A549 (cell line): ENCODE data around the gene PPP2R2C. TPM values are rescaled to one million over a fixed set of nuclear protein-coding genes. Genes with fewer than 3 reads are reported as not detected.

ENCODE experiments used
- ATAC-seq, 2 experiments: fragments of 200-7000 bp in 1 of 2; fragments of >200 bp in 1 of 2; cut with Nextera tagmentation in 1 of 2; cut with Tn5 transposase in 1 of 2; 3 replicates each; pipeline versions ENCODE4 v1.8.0 to v1.9.1; 2018 to 2020; ENCODE audit warnings: mild to moderate bottlenecking in 1 of 2, moderate library complexity in 1 of 2
- CTCF ChIA-PET: fragments of 300-600 bp; sonication (Branson Sonifier 250); formaldehyde crosslinking; extraction: SDS; loops from one replicate; lab custom pipeline; 2021; ENCODE audit warnings: antibody characterized with exemption, inconsistent platforms; lab: Yijun Ruan, JAX
- POLR2A ChIA-PET: fragments of 350-600 bp; formaldehyde crosslinking; extraction: SDS; loops from one replicate; lab custom pipeline; 2021; ENCODE audit warnings: antibody characterized with exemption, inconsistent platforms; lab: Yijun Ruan, JAX
- DNase-seq, 2 experiments: peaks; one replicate each; pipeline versions ENCODE4 v3.0.0 to v3.0.0-alpha.2; 2011 to 2016; ENCODE audit warnings: low read depth in 1 of 2, low spot score in 1 of 2
- FAIRE-seq: peaks from 2 replicates; lab custom pipeline; 2011; peaks lifted over from hg19 to GRCh38; lab: Jason Lieb, UNC
- H3K27ac ChIP-seq, 2 experiments: fragments of >200 bp; sonication (Bioruptor Twin); formaldehyde crosslinking; 3 replicates each; pipeline ENCODE4 v1.5.1; 2016 to 2017
- H3K4me1 ChIP-seq: fragments of >200 bp; sonication (Bioruptor Twin); formaldehyde crosslinking; 3 replicates; pipeline ENCODE4 v1.6.1; 2016
- H3K4me2 ChIP-seq: fragments of >200 bp; sonication (Bioruptor Twin); formaldehyde crosslinking; 3 replicates; pipeline ENCODE4 v1.6.1; 2016
- H3K4me3 ChIP-seq: fragments of >200 bp; sonication (Bioruptor Twin); formaldehyde crosslinking; 3 replicates; pipeline ENCODE4 v1.5.1; 2016
- H3K9me3 ChIP-seq: fragments of >200 bp; sonication (Bioruptor Twin); formaldehyde crosslinking; 3 replicates; pipeline ENCODE4 v1.6.1; 2016
- ATOH8 ChIP-seq: fragments of 250-450 bp; sonication (Bioruptor Pico); IDR thresholded peaks from 2 replicates; pipeline ENCODE4 v1.5.0; 2020; ENCODE audit warnings: low read depth, mild to moderate bottlenecking, moderate library complexity
- CBX2 ChIP-seq: fragments of 200-600 bp; sonication (generic); IDR thresholded peaks from 2 replicates; pipeline ENCODE4 v1.6.1; 2016; ENCODE audit warnings: low read depth, mild to moderate bottlenecking, borderline replicate concordance
- CEBPB ChIP-seq, 2 experiments: fragments of >200 bp in 1 of 2; sonication (Bioruptor Twin) in 1 of 2; formaldehyde crosslinking in 1 of 2; IDR thresholded peaks; 2 replicates each; pipeline ENCODE4 v1.6.1; 2012 to 2016
- CTCF ChIP-seq: fragments of >200 bp; sonication (Bioruptor Twin); formaldehyde crosslinking; IDR thresholded peaks from 3 replicates; pipeline ENCODE4 v1.5.1; 2016
- E2F6 ChIP-seq: IDR thresholded peaks from 2 replicates; pipeline ENCODE4 v1.6.1; 2012; ENCODE audit warnings: low read depth, borderline replicate concordance
- ELK1 ChIP-seq: fragments of 150-350 bp; IDR thresholded peaks from 2 replicates; pipeline ENCODE4 v1.6.1; 2014; ENCODE audit warnings: low read depth, mild to moderate bottlenecking, low read length
- FOSB ChIP-seq: fragments of 250-450 bp; sonication (Bioruptor Pico); IDR thresholded peaks from 2 replicates; pipeline ENCODE4 v1.5.0; 2020; ENCODE audit warnings: mild to moderate bottlenecking, moderate library complexity
- HOXB13 ChIP-seq: fragments of 250-450 bp; sonication (Bioruptor Pico); IDR thresholded peaks from 2 replicates; pipeline ENCODE4 v1.5.0; 2020; ENCODE audit warnings: low read depth, mild to moderate bottlenecking, moderate library complexity
- HOXB5 ChIP-seq: fragments of 250-450 bp; sonication (Bioruptor Pico); IDR thresholded peaks from 2 replicates; pipeline ENCODE4 v1.5.0; 2020; ENCODE audit warnings: mild to moderate bottlenecking, moderate library complexity
- KDM1A ChIP-seq: fragments of 200-600 bp; sonication (generic); IDR thresholded peaks from 2 replicates; pipeline ENCODE4 v1.6.1; 2016; ENCODE audit warnings: low read depth, mild to moderate bottlenecking
- KDM5A ChIP-seq: fragments of 200-600 bp; sonication (generic); IDR thresholded peaks from 2 replicates; pipeline ENCODE4 v1.6.1; 2016; ENCODE audit warnings: antibody characterized with exemption, mild to moderate bottlenecking
- MAFK ChIP-seq: fragments of 450-650 bp; IDR thresholded peaks from 2 replicates; pipeline ENCODE4 v1.6.1; 2014; ENCODE audit not compliant: partially characterized antibody
- NPAS2 ChIP-seq: fragments of 250-450 bp; sonication (Bioruptor Pico); IDR thresholded peaks from 2 replicates; pipeline ENCODE4 v1.8.0; 2022; ENCODE audit warnings: mild to moderate bottlenecking, moderate library complexity, borderline replicate concordance
- POLR2AphosphoS2 ChIP-seq: conservative IDR thresholded peaks from 2 replicates; pipeline ENCODE4 v1.6.1; 2012; ENCODE audit warnings: low read length, improper control_type of control experiment, inconsistent platforms
- RAD21 ChIP-seq, 2 experiments: fragments of >200 bp in 1 of 2; sonication (Bioruptor Twin) in 1 of 2; formaldehyde crosslinking in 1 of 2; IDR thresholded peaks in 1 of 2; conservative IDR thresholded peaks in 1 of 2; 2 replicates in 1 of 2; 3 replicates in 1 of 2; pipeline ENCODE4 v1.6.1; 2012 to 2018; ENCODE audit warnings: inconsistent platforms in 1 of 2
- SMC3 ChIP-seq: fragments of >200 bp; sonication (Bioruptor Twin); formaldehyde crosslinking; IDR thresholded peaks from 3 replicates; pipeline ENCODE4 v1.6.1; 2018; ENCODE audit warnings: inconsistent platforms
- TP53 ChIP-seq: fragments of 250-450 bp; sonication (Bioruptor Pico); IDR thresholded peaks from 2 replicates; pipeline ENCODE4 v1.5.0; 2021; ENCODE audit warnings: mild to moderate bottlenecking, moderate library complexity
- ZFP36 ChIP-seq: fragments of 450-650 bp; IDR thresholded peaks from 2 replicates; pipeline ENCODE4 v1.6.1; 2014; ENCODE audit warnings: borderline replicate concordance; ENCODE audit not compliant: partially characterized antibody
- ZSCAN20 ChIP-seq: fragments of 250-450 bp; sonication (Bioruptor Pico); IDR thresholded peaks from 2 replicates; pipeline ENCODE4 v1.8.0; 2022; ENCODE audit warnings: mild to moderate bottlenecking, moderate library complexity
- WGBS: methylation state at CpG from one replicate; pipeline ENCODE4 v1.1.6; 2017; ENCODE audit errors: missing lambda C conversion rate; 5-methylcytosine and 5-hydroxymethylcytosine counted together
- polyA plus RNA-seq, 4 experiments: library from polyadenylated mRNA; depleted of rRNA in 3 of 4; stranded (reverse); fragments of >200 nt; fragmentation: RNase III in 1 of 4; extraction: RNeasy Plus Mini Kit Qiagen cat#74134 plus additional on column Dnase treatment in 1 of 4; gene quantifications; 2 replicates in 3 of 4; 3 replicates in 1 of 4; pipeline ENCODE4 v1.2.3, GENCODE V29; 2011 to 2017

The PPP2R2C gene
- polyA plus RNA-seq, 2 of the 4 experiments (the other 2 are of a cell fraction) = 23.9 to 29.4 TPM

GRCh38 chr4:6329478-6330383, 142.7 kb downstream of the PPP2R2C start:
- ATAC-seq (no peak), DNase-seq (no peak), FAIRE-seq (no peak)
- CTCF ChIA-PET = interaction anchor here (0.8 to 13.8 kb wide), 17 partner anchors 8 to 331 kb away, joined by 3 to 408 read pairs (median 6); no protein-coding TSS in a partner anchor
- Histone ChIP-seq H3K4me1 (no peaks in the 10 kb centered on the region), H3K9me3 (no peaks in the 10 kb centered on the region), H3K4me3 (no peak overlapping the region), H3K27ac (no peak overlapping the region), H3K4me2 (no peak overlapping the region)
- WGBS = 93% methylated on average over 14 of the region's 28 CpGs
- POLR2A ChIA-PET = no interaction called here
- no peak for TF ChIP-seq CBX2
- TF ChIP-seq POLR2AphosphoS2 = no peak
- TF ChIP-seq CEBPB (IDR thresholded peaks at IDR 0.05) = no peak
- TF ChIP-seq ZSCAN20 (CRISPR knock-in tag) = no peak

GRCh38 chr4:6328526-6328925, 143.9 kb downstream of the PPP2R2C start:
- 74% methylated on average over 7 of the region's 8 CpGs for WGBS
- DNase-seq (no peak), ATAC-seq (no peak), FAIRE-seq (no peak)
- ChIA-PET POLR2A (no interaction called here), CTCF (interaction anchor here (1.0 to 13.8 kb wide), 13 partner anchors 9 to 330 kb away, joined by 3 to 408 read pairs (median 5); no protein-coding TSS in a partner anchor)
- no peak for TF ChIP-seq KDM1A
- no peak for TF ChIP-seq POLR2AphosphoS2
- no peak for TF ChIP-seq KDM5A
- TF ChIP-seq HOXB5 (CRISPR knock-in tag) = no peak
- TF ChIP-seq FOSB = no peak
- no peaks in the 10 kb centered on the region for H3K9me3 ChIP-seq
- no peak overlapping the region for H3K27ac ChIP-seq
- H3K4me1 ChIP-seq = no peaks in the 10 kb centered on the region
- no peak overlapping the region for H3K4me2 ChIP-seq
- H3K4me3 ChIP-seq = no peak overlapping the region

GRCh38 chr4:6327220-6327917, 145.0 kb downstream of the PPP2R2C start:
- no peak for FAIRE-seq
- Histone ChIP-seq H3K4me3 (no peak overlapping the region), H3K4me1 (no peaks in the 10 kb centered on the region), H3K4me2 (no peak overlapping the region), H3K27ac (no peak overlapping the region), H3K9me3 (no peaks in the 10 kb centered on the region)
- ChIA-PET POLR2A (no interaction called here), CTCF (interaction anchor here (0.5 to 13.8 kb wide), 36 partner anchors 9 to 333 kb away, joined by 3 to 408 read pairs (median 4); partner anchors contain the start of gene WFS1)
- WGBS = 20% methylated on average over 12 of the region's 21 CpGs
- peak; percentile 60 to 89 for ATAC-seq
- TF ChIP-seq FOSB = no peak
- peak; percentile 75 for TF ChIP-seq SMC3
- TF ChIP-seq CTCF = peak; percentile 72
- TF ChIP-seq NPAS2 (CRISPR knock-in tag) = no peak
- peak; percentile 82 for TF ChIP-seq RAD21 (conservative IDR thresholded peaks at IDR 0.05 in 1 of 2, IDR thresholded peaks at IDR 0.05 in 1 of 2)
- DNase-seq = peak; percentile 49 to 65

GRCh38 chr4:6326312-6327060, 145.9 kb downstream of the PPP2R2C start:
- no peaks in the 10 kb centered on the region for H3K9me3 ChIP-seq

More at GRCh38 chr4:6326312-6327060, 145.9 kb downstream of the PPP2R2C start:
- no peak for FAIRE-seq
- no peak for ATAC-seq
- 94% methylated on average over 18 of the region's 28 CpGs for WGBS
- no peaks in the 10 kb centered on the region for H3K4me1 ChIP-seq
- TF ChIP-seq ZFP36 = no peak
- no peak for TF ChIP-seq ELK1
- no peak for TF ChIP-seq E2F6
- TF ChIP-seq HOXB13 (CRISPR knock-in tag) = no peak
- no peak for TF ChIP-seq MAFK
- TF ChIP-seq NPAS2 (CRISPR knock-in tag) = no peak
- TF ChIP-seq ATOH8 (CRISPR knock-in tag) = no peak
- no peak for TF ChIP-seq TP53
- no peak for DNase-seq
- H3K27ac ChIP-seq = no peak overlapping the region
- H3K4me2 ChIP-seq = no peak overlapping the region
- CTCF ChIA-PET = interaction anchor here (1.1 to 13.8 kb wide), 18 partner anchors 8 to 332 kb away, joined by 3 to 408 read pairs (median 7); partner anchors contain the start of gene WFS1
- POLR2A ChIA-PET = no interaction called here
- H3K4me3 ChIP-seq = no peak overlapping the region
